Transverse colon (tissue), 3 donors: ENCODE results near the gene EPN2.

Experiments used
- EP300 ChIP-seq: sonication (generic); formaldehyde crosslinking; IDR thresholded peaks from one replicate; pipeline ENCODE4 v1.6.1; 2017; ENCODE audit warnings: antibody characterized with exemption, low read depth
- POLR2A ChIP-seq: fragments of 450-650 bp; IDR thresholded peaks from one replicate; pipeline ENCODE4 v1.6.1; 2016; ENCODE audit warnings: antibody characterized with exemption, mild to moderate bottlenecking, moderate library complexity
- TF ChIP-seq, protein P1 (sequence below), 5 experiments: fragments of 200-600 bp in 3 of 5; fragments of 450-650 bp in 2 of 5; sonication (generic) in 3 of 5; IDR thresholded peaks; 1 replicate in 2 of 5; 2 replicates in 3 of 5; pipeline ENCODE4 v1.5.1; 2016 to 2017; ENCODE audit warnings: antibody characterized with exemption in 5 of 5, inconsistent platforms in 3 of 5, mild to moderate bottlenecking in 2 of 5, moderate library complexity in 1 of 5

DNA sequence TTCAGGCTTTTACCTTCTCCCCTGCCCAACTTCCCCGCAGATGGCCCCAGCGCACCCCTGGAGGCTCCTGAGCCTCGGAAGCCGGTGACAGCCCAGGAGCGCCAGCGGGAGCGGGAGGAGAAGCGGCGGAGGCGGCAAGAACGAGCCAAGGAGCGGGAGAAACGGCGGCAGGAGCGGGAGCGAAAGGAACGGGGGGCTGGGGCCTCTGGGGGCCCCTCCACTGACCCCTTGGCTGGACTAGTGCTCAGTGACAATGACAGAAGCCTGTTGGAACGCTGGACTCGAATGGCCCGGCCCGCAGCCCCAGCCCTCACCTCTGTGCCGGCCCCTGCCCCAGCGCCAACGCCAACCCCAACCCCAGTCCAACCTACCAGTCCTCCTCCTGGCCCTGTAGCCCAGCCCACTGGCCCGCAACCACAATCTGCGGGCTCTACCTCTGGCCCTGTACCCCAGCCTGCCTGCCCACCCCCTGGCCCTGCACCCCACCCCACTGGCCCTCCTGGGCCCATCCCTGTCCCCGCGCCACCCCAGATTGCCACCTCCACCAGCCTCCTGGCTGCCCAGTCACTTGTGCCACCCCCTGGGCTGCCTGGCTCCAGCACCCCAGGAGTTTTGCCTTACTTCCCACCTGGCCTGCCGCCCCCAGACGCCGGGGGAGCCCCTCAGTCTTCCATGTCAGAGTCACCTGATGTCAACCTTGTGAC lies 144.7 kb downstream of the EPN2 start:
- no peak for TF ChIP-seq POLR2A
- TF ChIP-seq, protein P1, sequence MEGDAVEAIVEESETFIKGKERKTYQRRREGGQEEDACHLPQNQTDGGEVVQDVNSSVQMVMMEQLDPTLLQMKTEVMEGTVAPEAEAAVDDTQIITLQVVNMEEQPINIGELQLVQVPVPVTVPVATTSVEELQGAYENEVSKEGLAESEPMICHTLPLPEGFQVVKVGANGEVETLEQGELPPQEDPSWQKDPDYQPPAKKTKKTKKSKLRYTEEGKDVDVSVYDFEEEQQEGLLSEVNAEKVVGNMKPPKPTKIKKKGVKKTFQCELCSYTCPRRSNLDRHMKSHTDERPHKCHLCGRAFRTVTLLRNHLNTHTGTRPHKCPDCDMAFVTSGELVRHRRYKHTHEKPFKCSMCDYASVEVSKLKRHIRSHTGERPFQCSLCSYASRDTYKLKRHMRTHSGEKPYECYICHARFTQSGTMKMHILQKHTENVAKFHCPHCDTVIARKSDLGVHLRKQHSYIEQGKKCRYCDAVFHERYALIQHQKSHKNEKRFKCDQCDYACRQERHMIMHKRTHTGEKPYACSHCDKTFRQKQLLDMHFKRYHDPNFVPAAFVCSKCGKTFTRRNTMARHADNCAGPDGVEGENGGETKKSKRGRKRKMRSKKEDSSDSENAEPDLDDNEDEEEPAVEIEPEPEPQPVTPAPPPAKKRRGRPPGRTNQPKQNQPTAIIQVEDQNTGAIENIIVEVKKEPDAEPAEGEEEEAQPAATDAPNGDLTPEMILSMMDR (IDR thresholded peaks at IDR 0.05) = no peak
- TF ChIP-seq EP300 = no peak
